GM21381 (cell line): Measurements from ENCODE around the gene ANKRD11.
"Not testable (repeated sequence)": the region's sequence is repeated elsewhere in the genome, so short reads cannot be mapped to it uniquely, and the experiment has no call there.

Experiments
- ATAC-seq: cut with Tn5 transposase; IDR thresholded peaks from one replicate; pipeline ENCODE4 v1.9.1; 2021; ENCODE audit warnings: mild to moderate bottlenecking, moderate library complexity; ENCODE audit not compliant: unreplicated experiment

ANKRD11 gene

DNA sequence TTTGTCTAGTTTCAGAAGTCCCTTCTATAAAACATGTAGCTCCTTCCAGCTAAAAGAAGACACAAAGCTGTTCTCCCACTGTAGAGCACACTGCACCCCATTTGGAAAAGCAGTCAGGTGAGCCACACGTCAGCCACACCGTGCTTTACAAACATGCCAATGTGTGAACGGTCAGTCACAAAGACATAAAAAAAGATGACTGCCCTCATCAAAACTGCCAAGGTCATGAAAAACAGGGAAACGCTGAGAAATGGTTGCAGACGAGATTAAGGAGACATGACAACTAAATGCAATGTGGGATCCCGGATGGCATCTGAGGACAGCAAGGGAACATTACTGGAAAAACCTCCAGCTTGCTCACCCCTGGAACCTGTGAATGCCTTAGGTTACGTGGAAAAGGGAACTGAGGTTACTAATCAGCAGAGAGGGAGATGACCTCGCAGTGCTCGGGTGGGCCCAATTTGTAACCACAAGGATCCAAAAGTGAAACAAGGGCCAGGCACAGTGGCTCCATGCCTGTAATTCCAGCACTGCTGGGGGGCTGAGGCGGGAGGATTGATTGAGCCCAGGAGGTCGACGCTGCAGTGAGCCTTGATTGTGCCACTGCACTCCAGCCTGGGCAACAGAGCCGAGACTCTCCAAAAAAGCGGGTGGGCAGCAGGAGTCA lies 8.1 kb downstream of the ANKRD11 start:
- no peak for ATAC-seq

- no peak for ATAC-seq
These were observed 8.9 kb downstream of the ANKRD11 start for GRCh38 chr16:89481356-89481955.

DNA sequence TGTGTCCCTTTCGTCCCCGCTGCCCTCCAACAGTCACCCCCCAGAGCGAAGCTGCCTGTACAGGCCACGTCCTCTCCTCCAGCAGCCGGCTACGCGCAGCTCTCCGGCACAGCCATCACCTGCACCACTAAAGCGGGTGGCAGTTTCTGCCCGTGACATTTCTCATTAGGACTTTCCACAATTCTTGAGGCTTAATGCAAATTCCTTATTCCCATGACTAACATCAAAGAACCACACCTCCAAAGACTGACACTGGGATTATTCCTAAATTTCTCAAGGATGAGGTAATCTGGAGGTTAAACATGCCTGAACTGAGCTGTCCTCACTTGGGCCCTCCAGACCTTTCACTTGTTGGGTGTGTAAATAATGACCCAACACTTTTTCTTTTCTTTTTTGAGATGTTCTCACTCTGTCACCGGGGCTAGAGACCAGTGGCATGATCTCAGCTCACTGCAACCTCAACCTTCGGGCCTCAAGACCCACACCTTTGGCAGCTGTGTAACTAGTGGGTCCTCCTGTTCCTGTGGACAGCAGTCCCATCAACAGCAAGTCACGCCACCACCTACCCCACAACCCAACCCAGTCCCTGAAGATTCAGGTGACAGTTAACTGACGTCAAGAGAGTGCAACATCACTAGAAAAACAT lies 11.7 kb downstream of the ANKRD11 start:
- no peak for ATAC-seq

GRCh38 chr16:89476811-89477261 lies 13.5 kb downstream of the ANKRD11 start:
- no peak for ATAC-seq

DNA sequence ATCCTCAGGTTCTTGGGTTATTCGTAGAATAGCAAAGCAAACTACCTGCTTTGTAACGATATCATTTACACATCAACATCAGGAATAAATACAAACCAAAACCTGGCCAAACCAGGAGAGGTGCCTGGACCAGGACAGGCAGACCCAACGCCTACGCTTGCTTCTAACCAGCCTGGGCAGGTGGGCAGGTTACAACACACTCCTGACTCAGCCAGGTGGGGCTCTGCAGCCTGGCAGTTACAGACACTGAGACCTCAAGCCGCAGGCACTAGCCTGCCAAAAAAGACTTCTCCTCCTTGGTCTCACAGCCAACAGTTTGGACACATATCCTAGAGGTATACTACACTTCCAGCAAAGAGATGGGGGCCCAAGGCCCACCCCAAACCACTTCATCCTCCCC lies 14.0 kb downstream of the ANKRD11 start:
- ATAC-seq, result no peak

GRCh38 chr16:89475144-89475543 lies 15.2 kb downstream of the ANKRD11 start:
- no peak for ATAC-seq

DNA sequence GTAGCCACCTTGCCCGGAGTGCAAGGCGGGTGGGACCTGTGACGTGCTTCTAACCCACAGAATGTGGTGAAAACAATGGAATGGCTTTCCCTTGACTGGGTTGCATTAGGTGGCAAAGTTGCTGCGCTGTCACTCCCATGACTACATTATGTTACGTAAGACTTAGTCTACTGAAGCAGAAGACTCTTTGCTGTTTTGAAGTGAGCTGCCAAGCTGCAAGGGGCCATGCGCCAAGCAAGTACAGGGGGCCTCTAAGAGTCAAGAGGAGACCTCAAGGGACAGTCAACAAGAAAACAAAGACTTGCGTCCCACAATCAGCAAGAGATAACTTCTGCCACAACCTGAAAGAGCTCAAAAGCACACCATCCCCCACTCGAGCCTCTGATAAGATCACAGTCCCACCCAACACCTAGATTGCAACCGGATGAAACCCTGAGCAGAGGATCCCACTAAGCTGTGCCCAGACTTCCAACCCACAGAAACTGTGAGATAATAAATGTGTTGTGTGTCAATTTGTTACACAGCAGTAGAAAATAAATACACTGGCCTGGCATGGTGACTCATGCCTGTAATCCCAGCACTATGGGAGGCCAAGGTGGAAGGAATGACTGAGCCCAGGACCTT lies 16.5 kb downstream of the ANKRD11 start:
- ATAC-seq, result no peak

- ATAC-seq, result no peak
These were observed 17.1 kb downstream of the ANKRD11 start for GRCh38 chr16:89473136-89473712.

DNA sequence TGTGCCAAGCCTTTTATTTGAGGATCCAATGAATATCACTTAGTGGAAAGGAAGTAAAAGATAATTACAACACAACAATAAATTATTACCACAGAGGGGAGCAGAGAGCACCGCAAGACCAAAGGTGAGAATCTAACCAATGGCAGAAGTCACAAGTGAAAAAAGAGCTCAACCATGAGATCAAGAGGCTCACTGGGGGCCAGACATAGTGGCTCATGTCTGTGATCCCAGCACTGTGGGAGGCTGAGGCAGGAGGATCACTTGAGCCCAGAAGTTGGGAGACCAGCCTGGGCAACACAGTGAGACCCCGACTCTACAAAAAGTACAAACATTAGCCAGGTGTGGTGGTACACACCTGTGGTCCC lies 17.7 kb downstream of the ANKRD11 start:
- ATAC-seq, result no peak

DNA sequence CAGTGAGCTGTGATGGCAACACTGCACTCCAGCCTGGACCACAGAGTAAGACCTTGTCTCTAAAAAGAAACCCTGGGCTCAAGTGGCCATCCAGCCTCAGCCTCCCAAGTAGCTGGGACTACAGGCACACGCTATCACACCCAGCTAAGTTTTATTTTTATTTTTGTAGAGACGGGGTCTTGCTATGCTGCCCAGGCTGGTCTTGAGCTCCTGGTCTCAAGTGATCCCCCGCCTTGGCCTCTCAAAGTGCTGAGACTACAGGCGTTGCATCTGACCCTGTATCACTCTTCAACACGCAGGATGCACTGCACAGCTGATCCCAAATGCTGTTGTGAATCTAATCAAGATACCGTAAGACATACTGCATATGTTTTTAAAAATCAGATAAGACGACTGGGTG lies 23.0 kb downstream of the ANKRD11 start:
- ATAC-seq, result no peak

- ATAC-seq, result no peak
These were observed 23.4 kb downstream of the ANKRD11 start for GRCh38 chr16:89466920-89467319.

- ATAC-seq, result not testable (repeated sequence)
These were observed 27.0 kb downstream of the ANKRD11 start for GRCh38 chr16:89463312-89463711.

- not testable (repeated sequence) for ATAC-seq
These were observed 27.7 kb downstream of the ANKRD11 start for GRCh38 chr16:89462639-89463038.

GRCh38 chr16:89461890-89462289 lies 28.5 kb downstream of the ANKRD11 start:
- ATAC-seq, result not testable (repeated sequence)

DNA sequence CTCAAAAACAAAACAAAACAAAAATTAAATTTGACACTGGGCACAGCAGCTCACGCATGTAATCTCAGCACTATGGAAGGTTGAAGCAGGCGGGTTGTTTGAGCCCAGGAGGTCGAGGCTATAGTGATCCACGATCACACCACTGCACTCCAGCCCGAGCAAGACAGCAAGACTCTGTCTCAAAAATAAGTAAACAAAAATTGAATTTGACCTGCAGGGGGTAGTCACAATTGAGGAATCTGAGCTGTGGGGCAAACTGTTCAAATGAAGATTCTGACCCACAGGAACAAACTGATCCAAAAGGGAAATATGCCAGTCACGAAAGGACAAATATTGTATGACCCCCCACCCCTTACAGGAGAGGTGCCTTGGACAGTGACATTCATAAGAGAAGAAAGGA lies 29.8 kb downstream of the ANKRD11 start:
- ATAC-seq, result no peak

DNA sequence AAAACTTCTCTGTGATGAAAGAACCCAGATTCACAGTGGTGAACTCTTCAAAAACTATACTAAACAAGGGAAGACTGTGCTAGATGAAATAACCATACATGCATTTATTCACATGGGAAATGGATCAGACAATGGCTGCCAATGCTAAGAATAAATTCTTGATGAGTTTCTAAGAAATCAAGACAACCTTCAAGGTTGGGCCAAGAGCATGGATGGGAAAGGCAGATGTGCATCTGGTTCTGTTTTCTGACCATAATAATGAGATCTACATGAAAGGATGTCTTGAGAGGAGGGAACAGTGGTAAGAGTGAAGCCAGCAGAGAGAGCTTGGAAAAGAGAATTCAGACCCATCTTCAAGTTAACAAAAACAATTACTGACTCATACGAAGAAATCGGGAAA lies 31.4 kb downstream of the ANKRD11 start:
- ATAC-seq, result no peak

DNA sequence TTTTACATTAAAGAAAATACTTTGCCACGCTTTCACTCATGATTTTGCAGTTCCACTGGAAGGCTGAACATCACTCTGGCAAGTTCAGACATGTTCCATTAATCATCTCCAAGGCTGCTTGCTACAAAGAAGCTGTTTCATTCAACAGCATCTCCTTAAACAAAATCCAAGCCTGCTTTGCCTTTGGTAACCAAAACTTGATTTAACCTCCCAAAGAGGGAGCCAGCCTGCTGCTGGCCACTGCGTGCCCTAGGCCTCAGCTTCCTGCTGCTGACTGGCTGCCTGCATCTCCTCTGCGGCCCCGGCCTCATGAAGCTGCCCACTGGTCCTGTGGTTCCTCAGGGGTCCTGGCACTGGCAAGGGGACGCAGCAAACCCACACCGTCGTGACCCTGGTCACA lies 31.8 kb downstream of the ANKRD11 start:
- no peak for ATAC-seq

- ATAC-seq, result no peak
These were observed 33.9 kb downstream of the ANKRD11 start for GRCh38 chr16:89456419-89456959.

DNA sequence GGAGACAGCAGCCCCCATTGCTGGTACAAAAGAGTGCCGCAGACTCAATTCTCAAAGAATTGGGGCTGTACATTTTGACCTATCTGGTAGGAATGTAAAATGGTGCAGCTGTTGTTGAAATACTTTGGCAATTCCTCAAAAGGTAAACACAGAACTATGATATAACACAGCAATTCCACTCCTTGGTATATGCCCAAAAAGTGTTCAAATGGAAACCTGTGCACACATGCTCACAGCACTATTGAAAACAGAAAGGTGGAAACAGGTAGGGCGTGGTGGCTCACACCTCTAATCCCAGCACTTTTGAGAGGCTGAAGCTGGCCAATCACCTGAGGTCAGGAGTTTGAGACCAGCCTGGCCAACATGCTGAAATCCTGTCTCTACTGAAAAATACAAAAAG lies 34.7 kb downstream of the ANKRD11 start:
- ATAC-seq, result no peak

- ATAC-seq, result no peak
These were observed 35.2 kb downstream of the ANKRD11 start for GRCh38 chr16:89455178-89455577.
